A673 (cell line): ENCODE results near the gene CDH20.

Experiments used
- EZH2 ChIP-seq: fragments of 200-600 bp; sonication (generic); IDR thresholded peaks from 2 replicates; pipeline ENCODE4 v1.6.1; 2017; ENCODE audit warnings: borderline replicate concordance, low read depth, mild to moderate bottlenecking, mixed read lengths, antibody characterized with exemption, low read length; ENCODE audit not compliant: poor library complexity, severe bottlenecking
- TF ChIP-seq, protein P1 (sequence below): fragments of 300-800, 200-600 bp; sonication (generic); conservative IDR thresholded peaks from 2 replicates; pipeline ENCODE4 v1.5.1; 2017; ENCODE audit warnings: low read depth, mild to moderate bottlenecking, antibody characterized with exemption, low read length, moderate library complexity, mixed read lengths

DNA sequence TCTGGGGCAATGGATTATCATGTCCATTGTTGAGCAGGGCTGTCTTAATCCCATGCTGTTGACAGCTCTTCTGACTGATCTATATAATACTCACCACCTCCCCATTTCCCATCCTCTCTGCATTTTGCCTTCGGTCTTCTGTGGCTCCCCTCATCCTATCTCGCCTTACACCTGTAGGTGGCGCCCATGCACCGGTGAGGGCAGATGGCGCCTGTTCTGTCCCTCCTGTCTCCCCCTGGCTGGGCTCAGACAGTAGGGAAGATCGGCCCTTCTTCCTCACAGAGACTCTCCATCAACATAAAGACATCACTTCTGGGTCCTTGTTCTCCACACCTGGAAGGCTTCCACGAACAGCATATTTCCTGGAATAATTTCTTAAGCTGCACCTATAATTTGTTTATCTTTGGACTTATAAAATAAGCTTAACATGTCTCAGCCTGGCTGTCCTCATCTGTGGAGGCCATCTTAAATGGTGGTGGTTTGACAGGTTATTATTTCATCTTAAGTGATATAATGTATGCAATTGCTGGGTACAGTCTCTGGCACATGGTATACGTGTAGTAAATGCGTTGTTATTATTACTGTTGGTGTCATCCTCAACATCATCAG lies 10.9 kb upstream of the CDH20 start:
- TF ChIP-seq, protein P1, sequence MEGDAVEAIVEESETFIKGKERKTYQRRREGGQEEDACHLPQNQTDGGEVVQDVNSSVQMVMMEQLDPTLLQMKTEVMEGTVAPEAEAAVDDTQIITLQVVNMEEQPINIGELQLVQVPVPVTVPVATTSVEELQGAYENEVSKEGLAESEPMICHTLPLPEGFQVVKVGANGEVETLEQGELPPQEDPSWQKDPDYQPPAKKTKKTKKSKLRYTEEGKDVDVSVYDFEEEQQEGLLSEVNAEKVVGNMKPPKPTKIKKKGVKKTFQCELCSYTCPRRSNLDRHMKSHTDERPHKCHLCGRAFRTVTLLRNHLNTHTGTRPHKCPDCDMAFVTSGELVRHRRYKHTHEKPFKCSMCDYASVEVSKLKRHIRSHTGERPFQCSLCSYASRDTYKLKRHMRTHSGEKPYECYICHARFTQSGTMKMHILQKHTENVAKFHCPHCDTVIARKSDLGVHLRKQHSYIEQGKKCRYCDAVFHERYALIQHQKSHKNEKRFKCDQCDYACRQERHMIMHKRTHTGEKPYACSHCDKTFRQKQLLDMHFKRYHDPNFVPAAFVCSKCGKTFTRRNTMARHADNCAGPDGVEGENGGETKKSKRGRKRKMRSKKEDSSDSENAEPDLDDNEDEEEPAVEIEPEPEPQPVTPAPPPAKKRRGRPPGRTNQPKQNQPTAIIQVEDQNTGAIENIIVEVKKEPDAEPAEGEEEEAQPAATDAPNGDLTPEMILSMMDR, result peak; percentile 92
- no peak for TF ChIP-seq EZH2
